CD4-positive, alpha-beta memory T cell (primary cell): ENCODE data around the gene SPATA33. TPM values are rescaled to one million over a fixed set of nuclear protein-coding genes. Genes with fewer than 3 reads are reported as not detected.
"Not testable (repeated sequence)": the region's sequence is repeated elsewhere in the genome, so short reads cannot be mapped to it uniquely, and the experiment has no call there.

Experiments used
- CTCF ChIA-PET: fragments of 350-600 bp; sonication (Branson Sonifier 250); formaldehyde crosslinking; loops from one replicate; lab custom pipeline; 2021; ENCODE audit warnings: inconsistent platforms; ENCODE audit not compliant: partially characterized antibody; lab: Charles Lee
- POLR2A ChIA-PET: fragments of 350-600 bp; sonication (Branson Sonifier 250); formaldehyde crosslinking; loops from one replicate; lab custom pipeline; 2021; ENCODE audit not compliant: partially characterized antibody; lab: Charles Lee
- DNase-seq, 5 donors: peaks; one replicate each; pipeline versions ENCODE4 v3.0.0 to v3.0.0-alpha.2; 2020 to 2022; ENCODE audit warnings: mixed read lengths in 1 of 5
- H3K27ac ChIP-seq: one replicate; pipeline ENCODE4 v1.7.0; 2013; ENCODE audit warnings: low read depth, low read length
- H3K27me3 ChIP-seq: 2 replicates; pipeline ENCODE4 v1.7.0; 2013; ENCODE audit warnings: mild to moderate bottlenecking, low read length, moderate library complexity; ENCODE audit not compliant: insufficient read depth
- H3K36me3 ChIP-seq: 2 replicates; pipeline ENCODE4 v1.7.0; 2013; ENCODE audit warnings: mild to moderate bottlenecking, low read length, moderate library complexity; ENCODE audit not compliant: insufficient read depth
- H3K4me1 ChIP-seq: 2 replicates; pipeline ENCODE4 v1.7.0; 2013; ENCODE audit warnings: mild to moderate bottlenecking, low read length, moderate library complexity; ENCODE audit not compliant: insufficient read depth
- H3K4me3 ChIP-seq, 2 donors: one replicate each; pipeline ENCODE4 v1.7.0; 2013; ENCODE audit warnings: low read length in 2 of 2, mild to moderate bottlenecking in 1 of 2
- H3K9me3 ChIP-seq, 2 donors: one replicate each; pipeline ENCODE4 v1.7.0; 2013; ENCODE audit warnings: low read length in 2 of 2, control low read depth in 1 of 2; ENCODE audit not compliant: control insufficient read depth in 1 of 2
- H3K27ac Mint-ChIP-seq, 7 donors: one replicate each; pipeline ENCODE4 v1.8.0; 2020 to 2021; ENCODE audit warnings: mixed read lengths in 7 of 7, mild to moderate bottlenecking in 6 of 7, inconsistent platforms in 3 of 7, moderate library complexity in 3 of 7
- H3K27me3 Mint-ChIP-seq, 2 donors: one replicate each; pipeline ENCODE4 v1.8.0; 2020 to 2021; ENCODE audit warnings: mixed read lengths in 2 of 2
- H3K36me3 Mint-ChIP-seq, 2 donors: one replicate each; pipeline ENCODE4 v1.8.0; 2020 to 2021; ENCODE audit warnings: mixed read lengths in 2 of 2, inconsistent platforms in 1 of 2, mild to moderate bottlenecking in 1 of 2
- H3K4me1 Mint-ChIP-seq, 4 donors: one replicate each; pipeline ENCODE4 v1.8.0; 2020 to 2021; ENCODE audit warnings: mixed read lengths in 4 of 4, mild to moderate bottlenecking in 1 of 4
- H3K4me3 Mint-ChIP-seq, 8 donors: one replicate each; pipeline ENCODE4 v1.8.0; 2020 to 2021; ENCODE audit warnings: mixed read lengths in 8 of 8, mild to moderate bottlenecking in 7 of 8, moderate library complexity in 6 of 8, inconsistent platforms in 3 of 8
- H3K9me3 Mint-ChIP-seq, 8 donors: one replicate each; pipeline ENCODE4 v1.8.0; 2020 to 2021; ENCODE audit warnings: mixed read lengths in 8 of 8, mild to moderate bottlenecking in 5 of 8, inconsistent platforms in 3 of 8, moderate library complexity in 1 of 8
- intact Hi-C: fragments of 100-400 bp; cut with micrococcal nuclease; formaldehyde crosslinking; loops from one replicate; pipeline ENCODE4 v1.15.1; 2023
- polyA plus RNA-seq, 2 donors: library from polyadenylated mRNA; unstranded; fragments of 300-500 nt; fragmentation: Illumina TruSeq; gene quantifications; one replicate each; pipeline ENCODE4 v1.2.3, GENCODE V29; 2021
- total RNA-seq, 2 experiments: library from RNA; stranded (reverse); gene quantifications; one replicate each; pipeline ENCODE4 v1.2.3, GENCODE V29; 2021

SPATA33 gene
- total and polyA plus RNA-seq, 4 experiments from 2014 or later, result 2.5 to 10.5 (median 7.2) TPM

DNA sequence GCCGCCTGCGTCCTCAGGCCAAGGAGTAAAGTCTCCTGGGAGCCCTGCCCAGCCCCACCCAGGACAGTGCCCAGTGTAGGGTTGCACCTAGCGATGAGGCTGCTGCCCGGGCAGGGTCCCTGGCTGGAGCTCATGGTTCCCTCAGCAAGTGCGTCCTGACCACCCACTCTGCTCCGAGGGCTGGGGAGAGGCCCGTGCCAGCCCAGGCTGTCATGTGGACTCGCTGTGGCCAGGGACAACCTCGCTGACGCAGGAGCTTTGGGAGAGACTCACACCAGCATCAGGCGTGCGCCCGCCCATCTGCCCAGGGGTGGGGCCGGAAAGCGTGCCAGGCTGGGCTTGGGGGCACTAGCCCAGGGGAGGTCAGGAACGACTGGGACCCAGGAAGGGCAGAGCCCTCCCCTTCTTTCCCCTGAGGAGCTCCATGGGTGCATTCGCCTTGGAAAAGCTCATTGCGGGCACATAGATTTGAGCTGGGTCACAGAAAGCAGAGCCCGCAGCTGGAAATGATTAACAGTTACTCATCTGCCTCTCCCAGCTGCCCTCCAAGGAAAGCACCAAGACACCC, 24.5 kb upstream of the SPATA33 start:
- Histone ChIP-seq H3K9me3 (no peaks in the 10 kb centered on the region), H3K27me3 (no peaks in the 10 kb centered on the region), H3K4me1 (no peaks in the 10 kb centered on the region), H3K36me3 (no peaks in the 10 kb centered on the region), H3K27ac (no peak overlapping the region), H3K4me3 (no peak overlapping the region)
- H3K4me3 Mint-ChIP-seq, result no peak overlapping the region
- no peaks in the 10 kb centered on the region for H3K4me1 Mint-ChIP-seq
- no peak overlapping the region for H3K27ac Mint-ChIP-seq
- H3K36me3 Mint-ChIP-seq, result no peaks in the 10 kb centered on the region
- no peaks in the 10 kb centered on the region for H3K27me3 Mint-ChIP-seq
- no peaks in the 10 kb centered on the region for H3K9me3 Mint-ChIP-seq
- DNase-seq, result no peak
- ChIA-PET CTCF (no interaction called here), POLR2A (interaction anchor here (0.5 to 0.6 kb wide), 2 partner anchors 24 to 130 kb away, joined by 3 read pairs; no protein-coding TSS in a partner anchor)
- intact Hi-C loops, result no loop called here

DNA sequence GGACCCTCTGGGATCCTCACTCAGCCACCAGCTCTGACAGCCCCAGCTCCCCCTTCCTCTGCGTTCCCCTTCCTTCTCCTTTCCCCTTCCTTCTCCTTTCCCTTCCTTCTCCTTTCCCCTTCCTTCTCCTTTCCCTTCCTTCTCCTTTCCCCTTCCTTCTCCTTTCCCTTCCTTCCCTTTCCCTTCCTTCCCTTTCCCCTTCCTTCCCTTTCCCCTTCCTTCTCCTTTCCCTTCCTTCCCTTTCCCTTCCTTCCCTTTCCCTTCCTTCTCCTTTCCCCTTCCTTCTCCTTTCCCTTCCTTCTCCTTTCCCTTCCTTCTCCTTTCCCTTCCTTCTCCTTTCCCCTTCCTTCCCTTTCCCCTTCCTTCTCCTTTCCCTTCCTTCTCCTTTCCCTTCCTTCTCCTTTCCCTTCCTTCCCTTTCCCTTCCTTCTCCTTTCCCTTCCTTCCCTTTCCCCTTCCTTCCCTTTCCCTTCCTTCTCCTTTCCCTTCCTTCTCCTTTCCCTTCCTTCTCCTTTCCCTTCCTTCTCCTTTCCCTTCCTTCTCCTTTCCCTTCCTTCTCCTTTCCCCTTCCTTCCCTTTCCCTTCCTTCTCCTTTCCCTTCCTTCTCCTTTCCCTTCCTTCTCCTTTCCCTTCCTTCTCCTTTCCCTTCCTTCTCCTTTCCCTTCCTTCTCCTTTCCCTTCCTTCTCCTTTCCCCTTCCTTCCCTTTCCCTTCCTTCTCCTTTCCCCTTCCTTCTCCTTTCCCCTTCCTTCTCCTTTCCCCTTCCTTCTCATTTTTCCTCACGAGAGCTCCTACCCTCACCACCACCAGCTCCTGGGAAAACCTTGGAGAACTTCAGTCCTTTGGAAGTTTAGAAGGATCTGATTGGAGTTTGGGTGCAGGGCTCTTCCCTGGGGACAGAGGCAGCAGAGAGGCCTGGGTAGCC, 22.9 kb upstream of the SPATA33 start:
- POLR2A ChIA-PET, H3K4me1 ChIP-seq, H3K4me3 ChIP-seq, H3K27ac ChIP-seq, H3K27ac Mint-ChIP-seq, H3K9me3 ChIP-seq, H3K36me3 ChIP-seq, H3K4me1 Mint-ChIP-seq, H3K36me3 Mint-ChIP-seq, H3K4me3 Mint-ChIP-seq, DNase-seq, CTCF ChIA-PET, H3K27me3 Mint-ChIP-seq, intact Hi-C loops, H3K9me3 Mint-ChIP-seq, H3K27me3 ChIP-seq: not testable (repeated sequence)

DNA sequence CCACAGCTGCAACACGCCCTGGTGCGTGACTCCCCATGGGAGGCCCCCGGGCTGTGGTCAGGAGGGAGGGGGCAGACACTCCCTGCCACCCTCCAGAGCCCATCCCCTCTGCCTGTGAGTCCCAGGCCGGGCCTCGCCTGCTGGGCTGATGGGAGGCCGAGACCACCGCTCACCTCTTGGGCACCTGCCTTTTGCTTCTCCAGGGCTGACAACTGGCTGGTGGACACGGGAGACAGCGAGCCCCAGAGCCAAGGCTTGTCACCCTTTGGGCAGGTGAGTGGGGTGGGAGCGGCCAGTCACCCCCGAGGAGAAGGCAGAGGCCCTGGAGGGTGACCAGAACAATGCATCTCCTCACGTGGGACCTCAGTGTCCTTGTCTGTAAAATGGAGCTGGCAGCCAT, 21.0 kb upstream of the SPATA33 start:
- no peaks in the 10 kb centered on the region for H3K27me3 ChIP-seq
- intact Hi-C loops, result no loop called here
- POLR2A ChIA-PET, result no interaction called here
- H3K27ac ChIP-seq, result no peak overlapping the region
- Mint-ChIP-seq H3K36me3 (no peaks in the 10 kb centered on the region), H3K27me3 (no peaks in the 10 kb centered on the region), H3K4me3 (no peak overlapping the region), H3K9me3 (no peaks in the 10 kb centered on the region), H3K27ac (no peak overlapping the region), H3K4me1 (peaks cover 5 to 8% (median 6%) of the 10 kb centered on the region in 4 donors)
- H3K9me3 ChIP-seq, result no peaks in the 10 kb centered on the region
- no peak overlapping the region for H3K4me3 ChIP-seq
- CTCF ChIA-PET, result no interaction called here
- peaks cover 7% of the 10 kb centered on the region for H3K4me1 ChIP-seq
- no peaks in the 10 kb centered on the region for H3K36me3 ChIP-seq
- DNase-seq, result no peak

DNA sequence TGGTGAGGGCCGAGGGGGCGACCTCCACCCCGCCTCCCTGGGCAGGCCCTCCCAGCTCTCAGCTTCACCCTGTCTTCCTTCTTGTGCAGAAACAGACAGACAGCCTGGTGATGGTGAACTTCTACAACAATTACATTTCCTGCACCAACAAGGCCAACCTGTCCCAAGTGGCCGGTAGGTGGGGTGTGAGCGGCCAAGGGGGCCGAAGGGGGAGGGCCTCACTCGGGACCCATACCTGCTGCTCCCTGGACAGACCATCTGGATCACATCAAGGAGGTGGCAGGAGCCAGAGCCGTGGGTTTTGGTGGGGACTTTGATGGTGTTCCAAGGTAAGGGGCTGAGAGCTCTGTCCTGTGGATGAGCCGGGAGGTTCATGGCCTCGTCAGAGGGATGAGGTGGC, 20.3 kb upstream of the SPATA33 start:
- no peak for DNase-seq
- Histone ChIP-seq H3K36me3 (no peaks in the 10 kb centered on the region), H3K9me3 (no peaks in the 10 kb centered on the region), H3K4me3 (no peak overlapping the region), H3K27ac (no peak overlapping the region), H3K27me3 (no peaks in the 10 kb centered on the region), H3K4me1 (peaks cover 7% of the 10 kb centered on the region)
- Mint-ChIP-seq H3K27ac (no peak overlapping the region), H3K4me3 (no peak overlapping the region), H3K4me1 (peaks cover 5 to 8% (median 6%) of the 10 kb centered on the region in 4 donors), H3K9me3 (no peaks in the 10 kb centered on the region), H3K27me3 (no peaks in the 10 kb centered on the region), H3K36me3 (no peaks in the 10 kb centered on the region)
- ChIA-PET POLR2A (no interaction called here), CTCF (no interaction called here)
- intact Hi-C loops, result no loop called here

DNA sequence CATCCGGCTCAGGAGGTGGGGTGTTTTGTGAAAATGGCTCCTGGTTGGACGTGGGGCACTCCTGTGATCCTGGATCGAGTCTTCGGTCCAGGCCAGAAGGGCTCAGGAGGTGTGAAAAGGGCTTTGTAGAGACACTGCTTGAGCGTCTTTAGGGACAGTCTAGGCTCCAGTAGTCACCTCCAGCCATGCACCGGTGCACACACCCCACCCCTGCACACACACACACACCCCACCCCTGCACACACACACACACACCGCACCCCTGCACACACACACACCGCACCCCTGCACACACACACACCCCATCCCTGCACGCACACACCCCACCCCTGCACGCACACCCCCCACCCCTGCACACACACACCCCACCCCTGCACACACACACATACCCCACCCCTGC, 19.2 kb upstream of the SPATA33 start:
- Mint-ChIP-seq H3K4me1 (peaks cover 5 to 10% (median 7%) of the 10 kb centered on the region in 4 donors), H3K36me3 (no peaks in the 10 kb centered on the region), H3K4me3 (no peak overlapping the region), H3K27ac (no peak overlapping the region), H3K27me3 (no peaks in the 10 kb centered on the region), H3K9me3 (no peaks in the 10 kb centered on the region)
- Histone ChIP-seq H3K27me3 (no peaks in the 10 kb centered on the region), H3K4me1 (peaks cover 7% of the 10 kb centered on the region), H3K36me3 (no peaks in the 10 kb centered on the region), H3K27ac (no peak overlapping the region), H3K9me3 (no peaks in the 10 kb centered on the region), H3K4me3 (no peak overlapping the region)
- ChIA-PET POLR2A (no interaction called here), CTCF (no interaction called here)
- intact Hi-C loops, result no loop called here
- DNase-seq, result no peak

DNA sequence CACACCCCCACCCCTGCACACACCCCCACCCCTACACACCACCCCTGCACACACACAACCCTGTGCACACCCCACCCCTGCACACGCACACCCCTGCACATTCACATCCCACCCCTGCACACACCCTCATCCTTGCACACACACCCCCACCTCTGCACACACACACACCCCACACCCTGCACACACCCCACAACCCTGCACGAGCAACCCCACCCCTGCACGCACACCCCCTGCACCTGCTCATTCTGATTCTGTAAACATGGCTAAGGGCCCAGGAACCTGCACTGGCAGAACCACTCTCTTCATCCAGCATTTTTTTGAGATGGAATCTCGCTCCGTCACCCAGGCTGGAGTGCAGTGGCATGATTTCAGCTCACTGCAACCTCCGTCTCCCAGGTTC, 18.3 kb upstream of the SPATA33 start:
- H3K27me3 Mint-ChIP-seq, result no peaks in the 10 kb centered on the region
- Histone ChIP-seq H3K36me3 (no peaks in the 10 kb centered on the region), H3K27me3 (no peaks in the 10 kb centered on the region), H3K27ac (no peak overlapping the region), H3K9me3 (no peaks in the 10 kb centered on the region), H3K4me3 (no peak overlapping the region), H3K4me1 (peaks cover 7% of the 10 kb centered on the region)
- intact Hi-C loops, result no loop called here
- no peak overlapping the region for H3K27ac Mint-ChIP-seq
- no peaks in the 10 kb centered on the region for H3K9me3 Mint-ChIP-seq
- no peak for DNase-seq
- H3K4me3 Mint-ChIP-seq, result no peak overlapping the region
- ChIA-PET POLR2A (no interaction called here), CTCF (interaction anchor here (0.8 kb wide), 1 partner anchor 12 kb away, joined by 3 read pairs; no protein-coding TSS in a partner anchor)
- H3K4me1 Mint-ChIP-seq, result peaks cover 5 to 10% (median 7%) of the 10 kb centered on the region in 4 donors
- H3K36me3 Mint-ChIP-seq, result no peaks in the 10 kb centered on the region

DNA sequence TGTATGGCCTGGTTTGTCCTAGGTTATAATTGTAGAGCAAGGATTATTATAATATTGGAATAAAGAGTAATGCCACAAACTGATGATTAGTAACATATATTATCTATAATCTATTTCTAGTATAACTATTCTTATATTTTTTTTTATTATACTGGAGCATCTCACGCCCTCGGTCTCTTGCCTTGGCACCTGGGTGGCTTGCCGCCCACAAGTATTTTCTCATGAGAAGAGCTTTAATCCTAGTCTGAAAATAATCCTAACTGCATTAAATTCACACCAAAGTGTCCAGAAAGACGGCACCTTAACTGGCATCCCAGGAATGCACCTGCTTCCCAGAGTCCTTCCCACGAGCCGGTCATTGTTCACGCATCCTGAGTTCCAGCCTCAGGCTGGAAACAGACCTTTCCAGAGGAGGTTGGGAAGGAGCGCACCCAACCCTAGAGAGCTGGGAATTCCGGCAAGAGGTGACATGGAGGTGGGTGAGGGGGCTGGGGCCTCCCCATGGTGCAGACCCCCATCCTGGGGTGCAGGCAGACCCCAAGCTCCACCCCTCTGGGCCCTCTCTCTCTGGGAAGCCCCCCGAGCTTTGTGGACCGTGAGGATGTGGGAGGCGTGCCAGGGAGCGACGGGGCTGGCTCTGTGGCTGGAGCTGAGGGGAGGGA, 16.0 kb upstream of the SPATA33 start:
- no peaks in the 10 kb centered on the region for H3K9me3 ChIP-seq
- no peak overlapping the region for H3K27ac ChIP-seq
- Mint-ChIP-seq H3K4me1 (peaks cover 5 to 10% (median 7%) of the 10 kb centered on the region in 4 donors), H3K27me3 (no peaks in the 10 kb centered on the region), H3K9me3 (no peaks in the 10 kb centered on the region), H3K4me3 (peak overlapping the region in 3 of 8 donors; percentile 67 to 78 (median 71)), H3K27ac (peak overlapping the region in 1 of 7 donors; percentile 33), H3K36me3 (peaks cover 8 to 16% of the 10 kb centered on the region in 2 donors)
- peaks cover 7% of the 10 kb centered on the region for H3K4me1 ChIP-seq
- CTCF ChIA-PET, result interaction anchor here (0.6 to 1.1 kb wide), 2 partner anchors 145 to 269 kb away, joined by 3 read pairs; no protein-coding TSS in a partner anchor
- intact Hi-C loops, result loop anchor here (1.0 to 2.0 kb wide), 3 partner anchors 77 to 401 kb away; no protein-coding TSS in a partner anchor
- no peak overlapping the region for H3K4me3 ChIP-seq
- no peak for DNase-seq
- POLR2A ChIA-PET, result interaction anchor here (1.1 to 1.8 kb wide), 2 partner anchors 14 to 66 kb away, joined by 3 to 4 read pairs; partner anchors contain the start of gene CPNE7
- H3K36me3 ChIP-seq, result peaks cover 21% of the 10 kb centered on the region
- no peaks in the 10 kb centered on the region for H3K27me3 ChIP-seq
